K562 (cell line): ENCODE results near the gene SLC35G6. TPM values are rescaled to one million over a fixed set of nuclear protein-coding genes. Genes with fewer than 3 reads are reported as not detected.
A peak's percentile ranks its signal among the peaks of the same experiment; 100 is the strongest.

Experiments
- ATF7 ChIP-seq: fragments of 450-650 bp; IDR thresholded peaks from 2 replicates; pipeline ENCODE4 v1.7.1; 2014; ENCODE audit warnings: mild to moderate bottlenecking, moderate library complexity
- BDP1 ChIP-seq: IDR thresholded peaks from 3 replicates; pipeline ENCODE4 v1.6.1; 2011; ENCODE audit not compliant: insufficient read length, insufficient read depth
- HDAC3 ChIP-seq: fragments of 450-650 bp; IDR thresholded peaks from 2 replicates; pipeline ENCODE4 v1.6.1; 2018; ENCODE audit warnings: borderline replicate concordance, mild to moderate bottlenecking, moderate library complexity; ENCODE audit not compliant: partially characterized antibody
- HLTF ChIP-seq: fragments of 450-650 bp; IDR thresholded peaks from 2 replicates; pipeline ENCODE4 v1.6.1; 2016
- MEF2D ChIP-seq: conservative IDR thresholded peaks from 2 replicates; pipeline ENCODE4 v1.6.1; 2016; ENCODE audit warnings: low read depth, missing genetic modification characterization, missing compliant biosample characterization
- NFRKB ChIP-seq: fragments of 450-650 bp; IDR thresholded peaks from 2 replicates; pipeline ENCODE4 v1.6.1; 2016; ENCODE audit warnings: low read depth
- NR3C1 ChIP-seq: sonication (generic); formaldehyde crosslinking; IDR thresholded peaks from 2 replicates; pipeline ENCODE4 v1.8.1; 2022; ENCODE audit warnings: missing genetic modification reagents
- PCBP1 ChIP-seq: fragments of 200-400 bp; formaldehyde crosslinking; IDR thresholded peaks from 2 replicates; pipeline ENCODE4 v1.6.1; 2018; ENCODE audit warnings: mild to moderate bottlenecking, low read depth, low read length; ENCODE audit not compliant: poor library complexity, severe bottlenecking
- PYGO2 ChIP-seq: fragments of 450-650 bp; IDR thresholded peaks from 2 replicates; pipeline ENCODE4 v1.6.1; 2016; ENCODE audit warnings: mild to moderate bottlenecking, missing genetic modification characterization, moderate library complexity, missing compliant biosample characterization
- SLC30A9 ChIP-seq: fragments of 250-450 bp; sonication (Bioruptor Pico); IDR thresholded peaks from 2 replicates; pipeline ENCODE4 v1.8.0; 2022; ENCODE audit warnings: mild to moderate bottlenecking, moderate library complexity
- ZNF212 ChIP-seq: fragments of 450-650 bp; formaldehyde crosslinking; IDR thresholded peaks from 2 replicates; pipeline ENCODE4 v1.4.0; 2020; ENCODE audit warnings: mild to moderate bottlenecking
- ZNF384 ChIP-seq: IDR thresholded peaks from 2 replicates; pipeline ENCODE4 v1.6.1; 2012; ENCODE audit warnings: low read depth, low read length, improper control_type of control experiment
- polyA plus RNA-seq, 8 experiments: library from polyadenylated mRNA; depleted of rRNA in 4 of 8; stranded (reverse) in 5 of 8; unstranded in 3 of 8; fragments of >200 nt; fragmentation: Nextera tagmentation in 2 of 8; fragmentation: Illumina TruSeq in 1 of 8; extraction: Ambion mirVana in 2 of 8; extraction: Trizol in 1 of 8; gene quantifications; 2 replicates each; pipeline versions ENCODE4 v1.2.1 to v1.2.3, GENCODE V29; 2011 to 2014; ENCODE audit warnings: inconsistent platforms in 1 of 8, missing spikeins in 1 of 8
- total RNA-seq, 7 experiments: library from RNA; depleted of rRNA in 6 of 7; stranded (reverse); fragments of >200 nt in 6 of 7; fragmentation: Illumina TruSeq in 2 of 7; extraction: Trizol in 2 of 7; gene quantifications; 2 replicates each; pipeline versions ENCODE4 v1.2.1 to v1.2.3, GENCODE V29; 2011 to 2021; ENCODE audit warnings: low replicate concordance in 1 of 7
- TF ChIP-seq, protein P1 (sequence below): fragments of 200-800 bp; sonication (Bioruptor generic); IDR thresholded peaks from 2 replicates; pipeline ENCODE4 v1.6.1; 2017; ENCODE audit warnings: missing genetic modification characterization, missing compliant biosample characterization
- TF ChIP-seq, protein P2 (sequence below): fragments of 250-450 bp; sonication (Bioruptor Pico); IDR thresholded peaks from 2 replicates; pipeline ENCODE4 v1.8.0; 2021; ENCODE audit warnings: moderate library complexity, mild to moderate bottlenecking, inconsistent platforms
- TF ChIP-seq, protein P3 (sequence below): sonication (generic); formaldehyde crosslinking; IDR thresholded peaks from 2 replicates; pipeline ENCODE4 v1.4.0; 2020; ENCODE audit warnings: mild to moderate bottlenecking, missing genetic modification reagents
- TF ChIP-seq, protein P4 (sequence below), 3 experiments: fragments of 200-800 bp in 1 of 3; fragments of 250-450 bp in 1 of 3; fragments of 450-650 bp in 1 of 3; sonication (Bioruptor Pico) in 1 of 3; sonication (Bioruptor generic) in 1 of 3; formaldehyde crosslinking in 1 of 3; IDR thresholded peaks; 2 replicates each; pipeline versions ENCODE4 v1.6.1 to v1.8.0; 2016 to 2022; ENCODE audit warnings: mild to moderate bottlenecking in 2 of 3, missing genetic modification characterization in 2 of 3, missing compliant biosample characterization in 1 of 3, moderate library complexity in 1 of 3

SLC35G6 gene
- total and polyA plus RNA-seq, 9 of the 15 experiments (the other 6 are each of a cell fraction or from before 2014, with no cell fraction given) = not detected

DNA sequence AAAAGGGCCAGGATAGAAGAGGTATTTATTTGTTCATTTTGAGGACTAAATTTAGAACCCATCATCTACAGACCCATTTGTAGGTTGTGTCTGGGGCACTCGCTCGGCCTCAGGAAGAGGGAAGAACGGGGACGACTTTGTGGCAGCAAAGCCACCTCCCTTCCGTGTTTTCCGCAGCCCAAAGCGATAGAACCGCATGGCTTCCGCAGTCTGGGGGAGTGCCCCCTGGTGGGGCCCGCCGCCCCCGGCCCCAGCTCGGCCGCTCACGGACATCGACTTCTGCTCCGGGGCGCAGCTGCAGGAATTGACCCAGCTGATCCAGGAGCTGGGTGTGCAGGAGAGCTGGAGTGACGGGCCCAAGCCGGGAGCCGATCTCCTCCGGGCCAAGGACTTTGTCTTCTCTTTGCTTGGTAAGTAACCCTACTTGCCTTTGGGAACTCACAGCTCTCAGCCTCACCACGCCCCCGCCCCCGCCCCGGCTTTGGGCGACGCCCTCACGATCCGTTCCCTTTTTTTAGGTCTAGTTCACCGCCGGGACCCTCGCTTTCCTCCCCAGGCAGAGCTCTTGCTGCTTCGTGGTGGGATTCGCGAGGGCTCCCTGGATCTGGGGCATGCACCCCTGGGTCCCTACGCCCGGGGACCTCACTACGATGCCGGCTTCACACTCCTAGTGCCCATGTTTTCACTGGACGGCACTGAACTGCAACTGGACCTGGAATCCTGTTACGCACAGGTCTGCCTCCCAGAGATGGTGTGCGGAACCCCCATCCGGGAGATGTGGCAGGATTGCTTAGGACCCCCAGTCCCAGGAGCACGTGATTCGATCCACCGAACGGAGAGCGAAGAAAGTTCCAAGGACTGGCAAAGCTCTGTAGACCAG lies 45.3 kb upstream of the SLC35G6 start (continued):
- no peak for TF ChIP-seq MEF2D (tag)
- no peak for TF ChIP-seq ZNF212 (CRISPR knock-in tag)
- TF ChIP-seq, protein P1, sequence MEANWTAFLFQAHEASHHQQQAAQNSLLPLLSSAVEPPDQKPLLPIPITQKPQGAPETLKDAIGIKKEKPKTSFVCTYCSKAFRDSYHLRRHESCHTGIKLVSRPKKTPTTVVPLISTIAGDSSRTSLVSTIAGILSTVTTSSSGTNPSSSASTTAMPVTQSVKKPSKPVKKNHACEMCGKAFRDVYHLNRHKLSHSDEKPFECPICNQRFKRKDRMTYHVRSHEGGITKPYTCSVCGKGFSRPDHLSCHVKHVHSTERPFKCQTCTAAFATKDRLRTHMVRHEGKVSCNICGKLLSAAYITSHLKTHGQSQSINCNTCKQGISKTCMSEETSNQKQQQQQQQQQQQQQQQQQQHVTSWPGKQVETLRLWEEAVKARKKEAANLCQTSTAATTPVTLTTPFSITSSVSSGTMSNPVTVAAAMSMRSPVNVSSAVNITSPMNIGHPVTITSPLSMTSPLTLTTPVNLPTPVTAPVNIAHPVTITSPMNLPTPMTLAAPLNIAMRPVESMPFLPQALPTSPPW = peak; percentile 41
- TF ChIP-seq, protein P2, sequence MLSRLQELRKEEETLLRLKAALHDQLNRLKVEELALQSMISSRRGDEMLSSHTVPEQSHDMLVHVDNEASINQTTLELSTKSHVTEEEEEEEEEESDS (CRISPR knock-in tag) = no peak
- TF ChIP-seq PYGO2 (tag) = no peak
- no peak for TF ChIP-seq NR3C1 (CRISPR knock-in tag)
- TF ChIP-seq SLC30A9 (CRISPR knock-in tag) = no peak
- TF ChIP-seq HDAC3 = no peak
- TF ChIP-seq NFRKB = no peak
- no peak for TF ChIP-seq ATF7
- TF ChIP-seq HLTF = no peak
- TF ChIP-seq BDP1 = no peak
- no peak for TF ChIP-seq ZNF384
- TF ChIP-seq, protein P3, sequence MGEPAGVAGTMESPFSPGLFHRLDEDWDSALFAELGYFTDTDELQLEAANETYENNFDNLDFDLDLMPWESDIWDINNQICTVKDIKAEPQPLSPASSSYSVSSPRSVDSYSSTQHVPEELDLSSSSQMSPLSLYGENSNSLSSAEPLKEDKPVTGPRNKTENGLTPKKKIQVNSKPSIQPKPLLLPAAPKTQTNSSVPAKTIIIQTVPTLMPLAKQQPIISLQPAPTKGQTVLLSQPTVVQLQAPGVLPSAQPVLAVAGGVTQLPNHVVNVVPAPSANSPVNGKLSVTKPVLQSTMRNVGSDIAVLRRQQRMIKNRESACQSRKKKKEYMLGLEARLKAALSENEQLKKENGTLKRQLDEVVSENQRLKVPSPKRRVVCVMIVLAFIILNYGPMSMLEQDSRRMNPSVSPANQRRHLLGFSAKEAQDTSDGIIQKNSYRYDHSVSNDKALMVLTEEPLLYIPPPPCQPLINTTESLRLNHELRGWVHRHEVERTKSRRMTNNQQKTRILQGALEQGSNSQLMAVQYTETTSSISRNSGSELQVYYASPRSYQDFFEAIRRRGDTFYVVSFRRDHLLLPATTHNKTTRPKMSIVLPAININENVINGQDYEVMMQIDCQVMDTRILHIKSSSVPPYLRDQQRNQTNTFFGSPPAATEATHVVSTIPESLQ (CRISPR knock-in tag) = 0 out of 2 replicates have a peak, but pooled peaks have one; percentile 58
- TF ChIP-seq, protein P4, sequence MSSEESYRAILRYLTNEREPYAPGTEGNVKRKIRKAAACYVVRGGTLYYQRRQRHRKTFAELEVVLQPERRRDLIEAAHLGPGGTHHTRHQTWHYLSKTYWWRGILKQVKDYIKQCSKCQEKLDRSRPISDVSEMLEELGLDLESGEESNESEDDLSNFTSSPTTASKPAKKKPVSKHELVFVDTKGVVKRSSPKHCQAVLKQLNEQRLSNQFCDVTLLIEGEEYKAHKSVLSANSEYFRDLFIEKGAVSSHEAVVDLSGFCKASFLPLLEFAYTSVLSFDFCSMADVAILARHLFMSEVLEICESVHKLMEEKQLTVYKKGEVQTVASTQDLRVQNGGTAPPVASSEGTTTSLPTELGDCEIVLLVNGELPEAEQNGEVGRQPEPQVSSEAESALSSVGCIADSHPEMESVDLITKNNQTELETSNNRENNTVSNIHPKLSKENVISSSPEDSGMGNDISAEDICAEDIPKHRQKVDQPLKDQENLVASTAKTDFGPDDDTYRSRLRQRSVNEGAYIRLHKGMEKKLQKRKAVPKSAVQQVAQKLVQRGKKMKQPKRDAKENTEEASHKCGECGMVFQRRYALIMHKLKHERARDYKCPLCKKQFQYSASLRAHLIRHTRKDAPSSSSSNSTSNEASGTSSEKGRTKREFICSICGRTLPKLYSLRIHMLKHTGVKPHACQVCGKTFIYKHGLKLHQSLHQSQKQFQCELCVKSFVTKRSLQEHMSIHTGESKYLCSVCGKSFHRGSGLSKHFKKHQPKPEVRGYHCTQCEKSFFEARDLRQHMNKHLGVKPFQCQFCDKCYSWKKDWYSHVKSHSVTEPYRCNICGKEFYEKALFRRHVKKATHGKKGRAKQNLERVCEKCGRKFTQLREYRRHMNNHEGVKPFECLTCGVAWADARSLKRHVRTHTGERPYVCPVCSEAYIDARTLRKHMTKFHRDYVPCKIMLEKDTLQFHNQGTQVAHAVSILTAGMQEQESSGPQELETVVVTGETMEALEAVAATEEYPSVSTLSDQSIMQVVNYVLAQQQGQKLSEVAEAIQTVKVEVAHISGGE (CRISPR knock-in tag; IDR thresholded peaks at IDR 0.05) = no peak
- TF ChIP-seq PCBP1 = no peak
